Measurements from ENCODE around the gene WDR82.

Gene WDR82

DNA sequence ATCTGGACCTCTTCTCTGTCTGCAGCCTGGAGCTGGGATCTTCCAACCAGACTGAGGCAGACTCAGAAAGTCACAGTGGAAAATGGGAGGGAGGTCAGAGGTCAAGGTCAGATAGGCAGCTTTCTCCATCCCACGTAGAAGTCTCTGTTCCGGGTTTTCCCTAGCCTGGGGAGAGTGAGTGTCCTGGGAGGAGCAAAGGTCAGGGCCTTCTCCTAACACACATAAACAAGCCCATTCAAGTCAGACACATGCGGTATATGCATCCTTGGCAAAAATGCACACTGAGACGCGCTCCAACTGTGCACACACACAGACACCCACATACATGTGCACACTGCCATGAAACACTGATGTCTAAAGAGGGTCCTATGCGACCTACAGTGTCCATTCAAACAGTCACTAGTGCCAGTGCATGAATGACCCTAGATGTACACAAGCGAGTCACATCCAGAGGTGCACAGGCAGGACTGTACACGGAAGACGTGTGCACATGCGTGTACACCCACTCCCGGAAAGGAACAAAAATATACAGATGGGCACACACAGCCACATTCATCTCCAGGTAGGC is 40.2 kb downstream of the WDR82 start:
- DNase-seq (ENCODE audit: low spot score) = peak; percentile 36

DNA sequence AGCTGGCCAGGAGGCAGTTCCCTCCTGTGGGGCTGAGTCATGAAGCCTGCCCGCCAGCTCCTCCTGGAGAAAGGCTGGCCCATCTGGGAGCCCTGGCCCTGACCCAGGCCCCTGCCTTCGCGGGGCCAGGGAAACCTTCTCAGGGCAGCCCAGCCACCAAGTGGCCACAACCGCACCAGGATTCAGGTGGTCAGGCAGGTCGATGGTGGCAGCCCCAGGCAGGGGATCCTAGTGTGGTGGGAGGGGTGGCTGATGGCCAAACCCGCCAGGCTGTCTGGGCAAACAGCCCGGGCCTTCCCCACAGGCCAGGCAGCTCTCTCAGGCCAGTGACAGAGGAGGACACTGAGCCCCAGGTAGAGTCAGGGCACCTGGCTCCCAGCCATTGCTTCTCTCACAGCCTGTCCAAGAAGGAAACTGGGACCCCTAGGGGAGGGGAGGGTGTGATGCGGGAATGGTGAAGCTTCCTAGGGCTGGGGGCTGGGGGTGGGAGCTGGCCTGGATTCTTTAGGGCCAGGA is 40.7 kb downstream of the WDR82 start:
- DNase-seq (ENCODE audit: low spot score) = peak; percentile 97

DNA sequence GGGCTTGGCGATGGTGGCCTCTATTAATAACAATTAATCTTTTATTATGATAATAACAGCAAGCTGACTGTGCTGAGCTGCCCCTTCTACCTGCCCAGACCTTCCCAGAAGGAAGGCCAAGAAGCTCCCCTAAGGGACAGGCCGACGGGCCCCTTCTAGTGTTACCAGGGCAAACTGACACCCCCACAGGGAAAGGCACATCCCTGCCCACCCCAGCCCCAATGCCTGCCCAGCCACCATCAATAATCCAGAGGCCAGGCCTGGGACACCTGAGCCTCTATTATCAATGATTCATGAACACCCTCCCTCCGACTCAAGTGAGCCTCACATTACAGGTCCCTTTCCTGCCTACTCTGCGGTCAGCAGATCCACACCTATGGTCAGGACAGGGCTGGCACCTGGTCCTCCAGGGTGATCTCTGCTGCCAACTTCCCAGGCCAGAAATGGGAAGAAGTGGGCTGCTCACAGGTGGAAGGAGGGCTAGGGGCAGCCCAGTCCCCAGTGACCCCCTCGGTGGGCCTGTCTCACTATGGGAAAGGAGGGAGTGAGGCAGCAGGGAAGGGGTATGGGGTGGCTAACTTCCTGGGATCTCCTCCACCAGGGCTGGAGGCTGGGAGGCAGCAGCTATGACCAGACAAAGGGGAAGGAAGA is 41.3 kb downstream of the WDR82 start:
- no peak for DNase-seq (ENCODE audit: low spot score)

DNA sequence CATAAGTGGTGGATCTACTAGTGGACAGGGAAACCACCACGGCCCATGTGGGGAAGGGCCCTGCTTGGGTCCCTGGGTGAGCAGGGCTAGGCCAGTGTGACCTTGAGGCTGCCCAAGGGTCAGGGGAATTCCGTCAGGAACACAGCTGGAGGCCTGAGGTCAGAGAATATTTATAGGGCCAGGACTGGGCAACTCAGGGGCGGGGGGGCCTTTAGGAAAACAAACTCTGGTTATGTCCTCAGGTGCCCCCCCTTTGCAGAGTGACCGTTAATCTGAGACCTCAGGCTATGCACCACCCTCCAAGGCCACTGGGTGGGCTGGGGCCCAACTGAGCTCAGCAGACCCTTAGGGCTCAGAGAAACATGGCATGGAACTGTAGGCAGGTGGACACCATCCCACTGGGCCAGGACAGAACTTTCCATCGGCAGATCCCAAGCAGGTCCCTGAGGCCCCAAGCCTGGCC is 42.0 kb downstream of the WDR82 start:
- DNase-seq (ENCODE audit: low spot score) = no peak

DNA sequence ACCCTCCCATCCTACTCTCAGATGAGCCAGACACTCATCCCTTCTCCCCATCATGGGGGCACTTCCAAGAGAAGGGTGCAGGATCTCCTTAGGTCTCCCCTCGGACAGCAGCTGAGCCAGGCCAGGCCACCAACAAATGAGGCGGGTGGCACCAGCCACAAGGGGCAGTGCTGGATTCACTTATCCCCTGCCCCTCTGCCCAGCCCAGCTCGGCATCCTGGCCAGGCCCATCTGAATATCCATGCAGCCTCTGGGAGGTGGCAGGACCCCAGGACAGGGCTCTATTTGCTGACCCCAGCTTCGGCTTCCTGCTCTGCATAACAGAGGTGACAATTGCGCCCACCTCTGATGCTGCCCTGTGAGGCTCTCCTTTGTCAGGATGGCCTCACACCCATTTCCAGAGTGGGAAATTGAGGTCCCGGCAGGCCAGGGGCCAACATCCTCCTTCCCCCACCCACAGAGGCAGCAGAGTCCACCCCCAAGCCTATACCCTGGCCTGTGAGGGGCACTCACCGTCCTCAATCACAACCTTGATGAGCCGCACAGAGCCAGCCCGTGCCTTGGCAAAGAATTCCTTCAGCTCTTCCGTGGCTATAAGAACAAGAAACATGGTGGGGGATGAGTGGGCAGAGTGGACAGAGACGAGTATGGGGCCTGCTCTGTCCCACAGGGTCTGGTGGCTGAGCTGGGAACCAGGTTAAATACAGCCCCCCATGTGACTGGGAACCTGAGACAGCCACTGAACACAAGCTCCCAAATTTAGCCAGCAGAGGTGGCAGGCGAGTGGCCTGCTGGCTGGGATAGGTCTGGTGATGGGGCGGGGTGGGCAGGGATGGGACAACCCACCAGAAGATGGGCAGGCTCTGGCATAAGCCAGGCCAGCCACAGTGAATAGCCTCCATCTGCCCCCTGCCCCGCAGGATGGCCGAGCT is 43.7 kb downstream of the WDR82 start:
- no peak for DNase-seq (ENCODE audit: low spot score)

DNA sequence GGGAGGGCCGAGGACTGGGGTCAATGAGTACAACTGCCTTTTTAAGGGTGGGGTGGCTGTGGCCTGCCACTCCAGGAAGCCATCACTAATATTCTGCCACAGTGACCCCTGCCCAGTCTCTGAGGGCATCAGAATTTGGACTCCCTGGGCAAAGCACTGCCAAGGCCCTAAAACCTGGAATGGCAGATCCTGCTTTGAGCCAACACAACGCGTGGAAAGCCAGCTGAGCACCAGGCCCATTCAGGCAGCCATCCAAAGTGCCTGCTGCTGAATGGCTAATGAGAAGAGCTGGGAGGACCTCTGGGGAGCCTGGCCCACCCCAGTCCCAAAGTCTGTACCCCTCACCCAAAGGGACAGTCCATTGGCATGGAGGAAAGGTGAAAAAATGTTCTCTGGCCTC is 44.5 kb downstream of the WDR82 start:
- DNase-seq (ENCODE audit: low spot score) = no peak

DNA sequence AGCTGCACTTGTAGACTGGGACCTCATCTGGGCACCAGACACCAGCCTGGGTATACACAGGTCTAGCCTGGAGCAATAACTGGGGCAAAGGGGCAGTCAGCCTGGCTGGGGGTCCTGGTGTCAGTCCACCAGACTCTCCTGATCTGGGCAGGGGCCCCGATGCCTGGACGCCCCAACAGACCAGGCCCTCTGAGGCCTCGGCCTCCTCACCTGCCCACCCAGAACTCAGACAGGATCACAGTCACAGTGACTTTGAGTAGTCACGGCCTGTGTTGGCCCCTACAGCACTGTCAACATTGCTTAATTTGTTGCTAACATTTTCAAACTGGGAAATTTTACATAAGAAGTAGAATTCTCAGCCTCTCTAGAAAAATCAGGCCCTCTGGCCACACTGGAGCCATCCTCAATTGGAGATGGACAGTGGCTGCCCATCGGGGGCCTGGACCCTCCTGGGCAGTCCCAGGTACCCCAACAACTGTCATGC is 45.3 kb downstream of the WDR82 start:
- DNase-seq (ENCODE audit: low spot score) = no peak

DNA sequence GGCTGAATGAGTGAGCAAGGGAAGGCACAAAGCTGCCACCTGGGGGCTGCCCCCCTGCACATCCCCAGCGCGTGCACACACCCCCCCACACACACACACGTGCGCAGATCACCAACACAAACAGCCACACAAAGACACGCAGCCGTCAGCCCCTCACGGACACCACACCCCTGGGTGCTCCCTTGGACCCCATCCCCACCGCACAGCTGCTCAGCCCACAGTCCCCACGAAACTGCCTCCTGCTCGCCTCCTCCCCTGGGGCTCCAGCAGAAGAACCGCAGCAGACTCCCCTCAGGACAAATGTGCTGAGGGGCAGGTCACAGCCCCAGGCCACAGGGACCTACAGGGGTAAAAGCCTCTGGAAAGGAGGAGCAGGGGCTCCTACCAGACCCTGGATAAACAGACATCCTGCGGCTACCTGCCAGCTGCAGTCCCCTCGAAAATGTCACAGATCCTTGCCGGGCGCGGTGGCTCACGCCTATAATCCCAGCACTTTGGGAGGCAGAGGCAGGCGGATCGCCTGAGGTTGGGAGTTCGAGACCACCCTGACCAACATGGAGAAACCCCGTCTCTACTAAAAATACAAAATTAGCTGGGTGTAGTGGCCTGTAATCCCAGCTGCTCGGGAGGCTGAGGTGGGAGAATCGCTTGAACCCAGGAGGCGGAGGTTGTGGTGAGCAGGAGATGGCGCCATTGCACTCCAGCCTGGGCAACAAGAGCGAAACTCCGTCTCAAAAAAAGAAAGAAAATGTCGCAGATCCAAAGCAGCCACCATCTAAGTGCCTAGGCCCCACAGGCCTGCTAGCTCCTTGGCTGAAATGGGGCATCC is 46.0 kb downstream of the WDR82 start:
- DNase-seq (ENCODE audit: low spot score) = no peak

DNA sequence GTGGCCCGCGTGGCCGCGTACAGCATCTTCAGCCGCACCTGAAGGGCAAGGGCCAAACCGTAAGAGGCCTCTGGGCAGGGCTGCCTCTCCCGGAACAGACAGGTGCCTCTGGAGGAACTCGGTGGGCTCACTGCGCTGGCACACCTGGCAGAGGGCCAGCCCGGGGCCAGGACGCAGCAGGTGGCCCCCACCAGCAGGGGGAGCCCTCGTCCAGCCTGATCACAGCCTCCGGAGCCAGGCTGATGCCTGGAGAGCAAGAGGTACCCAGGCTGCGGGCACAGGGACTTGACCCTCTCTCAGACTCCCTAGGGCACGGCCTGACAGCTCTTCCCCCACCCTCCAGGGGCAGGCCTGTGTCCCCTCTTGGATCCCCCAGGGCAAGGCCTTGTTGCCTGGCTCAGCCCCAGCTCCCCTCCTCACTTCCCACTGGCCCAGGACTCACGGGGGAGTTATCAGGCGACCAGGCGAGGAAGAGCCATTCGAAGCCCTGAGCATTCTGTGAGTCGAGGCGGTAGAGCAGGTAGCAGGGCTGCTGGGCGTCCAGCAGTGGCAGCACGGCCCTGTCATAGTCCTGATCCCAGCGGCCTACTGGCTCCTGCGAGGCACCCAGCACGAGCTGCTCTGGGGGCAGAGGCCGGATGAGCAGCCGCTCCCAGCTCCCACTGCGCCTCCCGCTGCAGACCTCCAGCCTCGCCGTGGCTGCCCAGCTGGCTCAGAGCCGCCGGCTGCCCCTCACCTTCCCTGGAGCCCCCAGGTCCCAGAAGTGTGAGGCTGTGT is 46.8 kb downstream of the WDR82 start:
- DNase-seq (ENCODE audit: low spot score) = peak; percentile 85

DNA sequence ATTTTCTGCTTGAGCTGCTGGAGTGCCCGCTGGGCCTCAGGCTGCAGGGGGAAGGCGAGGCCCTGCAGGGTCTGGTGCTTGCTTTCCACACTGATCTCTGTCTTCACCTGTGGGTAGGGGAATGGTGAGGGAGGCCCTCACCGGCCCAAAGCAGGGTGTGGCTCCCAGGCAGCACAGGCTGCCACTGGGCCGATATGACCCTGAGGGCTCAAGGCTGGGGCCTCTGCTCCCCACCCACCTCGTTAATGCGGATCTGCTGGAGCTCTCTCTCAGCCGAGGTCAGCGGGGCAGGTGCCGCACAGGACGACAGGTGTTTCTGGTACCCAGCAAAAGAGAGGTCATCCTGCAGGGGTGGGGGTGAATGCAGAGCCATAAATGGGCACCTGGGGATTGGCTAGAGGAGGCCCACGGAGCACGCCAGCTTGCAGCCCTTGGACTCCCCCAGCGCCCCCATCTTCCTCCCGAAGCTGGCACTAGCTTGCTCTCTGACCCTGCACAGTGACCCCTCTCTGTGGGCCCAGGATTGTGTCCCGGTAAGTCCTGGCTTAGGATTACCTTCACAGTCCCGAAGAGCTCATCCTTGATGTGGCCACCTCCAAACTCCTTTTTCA is 47.5 kb downstream of the WDR82 start:
- DNase-seq (ENCODE audit: low spot score) = no peak

DNA sequence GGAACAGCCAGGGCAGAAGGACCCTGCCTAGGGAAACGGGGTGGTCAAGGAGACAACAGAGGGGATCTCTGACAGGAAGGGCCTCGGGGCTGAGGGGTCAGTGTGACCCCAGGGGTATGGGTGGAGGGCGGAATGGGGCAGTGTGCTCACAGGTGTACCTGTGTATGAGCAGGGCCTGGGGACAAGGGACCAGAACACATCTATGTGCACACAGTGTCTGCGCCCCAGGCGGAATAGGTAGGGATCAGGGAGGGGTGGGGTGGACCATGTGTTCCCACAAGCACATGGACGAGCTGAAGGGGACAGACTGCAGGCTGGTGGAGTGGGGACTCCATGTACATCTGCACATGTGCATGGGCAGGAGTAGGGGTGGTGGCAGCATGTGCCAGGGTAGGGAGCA is 48.0 kb downstream of the WDR82 start:
- DNase-seq (ENCODE audit: low spot score) = no peak

DNA sequence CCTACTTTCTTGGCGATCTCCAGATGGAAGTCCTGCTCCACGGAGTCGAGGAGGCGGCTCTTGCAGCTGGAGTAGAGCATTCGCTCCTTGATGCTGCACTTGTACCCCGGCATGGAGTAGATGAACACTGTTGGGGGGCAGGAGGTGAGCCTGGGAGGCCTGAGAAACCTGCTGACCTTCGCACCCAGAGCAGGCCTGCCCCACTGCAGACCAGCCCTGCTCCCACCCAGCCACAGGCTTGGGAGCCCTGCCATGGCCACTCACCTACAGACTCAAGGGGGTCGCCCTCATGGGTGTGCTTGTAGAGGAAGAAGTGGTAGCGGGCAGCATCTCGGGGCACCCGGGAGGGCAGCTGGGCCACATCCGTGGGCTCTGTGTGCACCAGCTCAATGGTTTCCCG is 48.8 kb downstream of the WDR82 start:
- DNase-seq (ENCODE audit: low spot score) = no peak

DNA sequence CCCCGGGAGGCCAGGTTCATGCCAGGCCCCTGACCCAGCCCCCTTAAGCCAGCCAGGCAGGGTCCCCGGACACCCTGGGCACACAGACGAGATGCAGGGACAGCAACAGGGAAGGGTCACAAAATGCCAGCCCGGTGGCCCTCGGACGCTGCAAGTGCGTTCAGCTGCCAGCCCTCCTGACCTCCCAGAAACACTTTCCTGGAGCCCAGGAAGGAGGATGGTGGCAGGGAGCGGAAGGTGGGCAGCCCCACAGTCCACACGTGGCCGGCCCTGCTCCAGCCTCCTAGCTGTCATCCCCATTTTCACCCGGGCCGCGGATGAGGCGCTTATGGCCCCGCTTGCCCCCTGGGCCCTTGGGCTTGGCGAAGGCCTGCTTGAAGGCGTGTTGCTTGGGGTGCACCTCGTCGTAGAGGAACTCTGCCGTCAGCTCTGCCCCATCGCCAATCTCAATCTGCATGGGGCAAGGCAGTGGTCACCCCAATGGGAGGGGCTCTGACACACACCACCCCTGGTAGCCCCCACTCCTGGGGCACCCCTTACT is 49.6 kb downstream of the WDR82 start:
- DNase-seq (ENCODE audit: low spot score) = no peak

DNA sequence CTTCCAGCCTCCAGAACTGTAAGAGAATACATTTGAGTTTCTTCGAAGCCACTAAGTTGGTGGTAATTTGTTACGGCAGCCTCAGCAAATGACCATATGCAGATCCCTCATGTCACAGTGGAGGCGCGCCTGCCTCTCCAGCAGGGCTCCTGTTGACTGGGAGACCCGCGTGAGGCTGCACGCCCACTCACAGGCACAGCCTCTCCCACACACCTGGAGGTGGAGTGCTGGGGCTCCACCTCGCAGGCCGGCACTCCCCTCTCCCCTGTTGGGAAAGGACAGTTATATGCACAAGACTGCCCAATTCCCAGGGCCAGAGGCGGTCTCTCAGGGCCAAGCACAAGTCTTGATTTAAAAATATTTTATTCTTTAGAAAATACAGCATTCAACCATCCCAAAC is 50.2 kb downstream of the WDR82 start:
- no peak for DNase-seq (ENCODE audit: low spot score)

DNA sequence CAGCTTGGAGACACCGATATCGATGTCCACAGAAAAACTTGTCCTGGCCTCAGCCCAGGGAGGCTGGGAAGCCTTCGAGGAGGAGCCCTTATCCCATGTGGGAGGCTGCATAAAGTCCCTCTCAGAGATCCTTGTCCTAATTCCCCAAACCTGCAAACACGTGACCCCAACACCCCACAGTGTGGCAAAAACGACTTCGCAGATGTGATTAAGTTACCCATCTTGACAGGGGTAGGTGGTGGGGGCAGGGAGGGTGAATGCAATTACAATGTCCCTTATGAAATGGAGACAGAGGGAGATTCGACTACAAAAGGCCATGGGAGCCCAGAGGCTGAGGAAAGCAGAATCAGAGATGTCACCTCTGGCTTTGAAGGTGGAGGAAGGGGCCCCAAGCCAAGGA is 50.7 kb downstream of the WDR82 start:
- no peak for DNase-seq (ENCODE audit: low spot score)

DNA sequence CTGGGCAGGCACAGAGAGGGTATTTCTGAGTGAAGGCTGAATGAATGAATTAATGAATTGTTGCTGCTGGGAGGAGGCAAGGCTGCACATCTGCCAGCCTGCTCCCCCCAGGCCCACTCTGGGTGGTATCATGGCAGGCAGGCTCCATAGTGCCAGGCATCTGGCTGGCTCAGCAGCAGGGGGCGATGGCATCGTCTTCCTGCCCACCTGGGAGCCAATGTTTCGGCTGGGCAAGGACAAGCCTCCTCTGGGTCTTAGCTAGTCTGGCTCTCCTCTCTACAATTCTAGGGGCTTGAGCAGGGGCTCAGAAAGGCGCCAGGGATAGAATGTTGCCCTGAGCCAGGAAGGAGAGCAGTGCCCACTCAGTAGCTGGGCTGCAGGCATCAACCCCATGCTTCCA is 51.3 kb downstream of the WDR82 start:
- DNase-seq (ENCODE audit: low spot score) = no peak

DNA sequence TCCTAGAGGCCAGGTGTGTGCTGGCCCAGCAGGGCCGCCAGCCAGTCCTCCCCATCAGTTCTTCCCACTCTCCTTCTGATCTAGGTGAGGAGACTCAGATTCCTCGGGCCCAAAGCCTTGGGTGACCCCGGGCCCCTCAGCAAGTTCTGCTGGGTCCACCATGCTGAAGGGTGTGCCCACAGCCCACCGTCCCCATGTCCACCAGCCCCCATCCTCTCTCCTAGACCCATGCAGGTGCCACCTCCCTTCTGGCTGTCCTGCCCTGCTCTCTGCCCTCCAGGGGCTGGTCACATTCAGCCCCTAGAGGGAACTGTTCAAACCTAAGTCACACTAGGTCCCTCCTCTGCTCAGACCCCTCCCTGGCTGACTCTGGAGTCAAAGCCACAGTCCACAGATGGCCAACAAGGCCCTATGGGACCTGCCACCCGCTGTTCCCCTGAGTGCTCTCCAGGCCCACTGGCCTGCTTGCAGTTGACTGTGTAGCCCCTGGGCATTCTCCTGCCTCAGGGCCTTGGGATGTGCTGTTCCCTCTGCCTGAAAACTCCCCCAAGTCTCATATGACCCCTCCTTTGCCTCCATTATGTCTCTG is 52.1 kb downstream of the WDR82 start:
- no peak for DNase-seq (ENCODE audit: low spot score)

DNA sequence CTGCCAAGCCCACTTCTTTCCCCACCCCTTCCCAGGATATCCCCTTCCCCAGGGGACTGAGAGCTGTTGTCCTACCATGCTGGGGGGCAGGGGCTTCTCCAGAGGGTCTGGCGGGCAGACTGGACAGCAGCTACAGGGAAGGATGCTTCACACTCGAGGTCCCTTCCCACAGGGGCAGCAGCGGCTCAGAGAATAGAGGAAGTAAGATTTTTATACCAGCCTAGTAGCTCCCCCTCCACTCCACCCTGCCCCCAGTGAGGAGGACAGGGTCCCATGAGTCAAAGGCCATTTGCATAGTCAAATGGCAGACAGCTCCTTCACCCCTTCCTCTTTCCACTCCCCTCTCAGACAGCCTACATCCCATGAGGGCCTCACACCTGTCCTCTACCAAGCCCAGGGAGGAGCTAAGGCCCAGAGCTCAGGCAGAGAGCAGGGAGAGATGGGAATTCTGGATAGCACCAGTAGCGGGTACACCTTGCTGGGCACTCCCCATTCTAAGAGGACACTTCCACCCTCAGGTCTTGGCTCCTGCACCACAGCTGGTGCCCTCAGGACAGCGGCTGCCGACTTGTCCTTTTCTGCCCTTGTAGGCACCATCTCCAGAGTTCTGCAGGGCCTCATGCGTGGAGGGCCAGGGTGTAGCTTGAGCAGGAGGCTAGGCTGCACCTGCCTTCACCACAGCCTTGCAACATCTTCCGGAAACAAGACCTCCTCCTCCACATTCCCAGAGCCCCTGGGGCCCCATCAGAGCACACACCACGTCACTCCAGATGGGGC is 52.8 kb downstream of the WDR82 start, which contains the start of gene TLR9:
TSS of gene TLR9 (minus strand) at position 194 of the 777 bp plus-strand sequence. CDS start at position 78, 116 bp downstream.
- no peak for DNase-seq (ENCODE audit: low spot score)
